Measurements from ENCODE around the gene TOGARAM2. TPM values are rescaled to one million over a fixed set of nuclear protein-coding genes. Genes with fewer than 3 reads are reported as not detected.
"Not testable (repeated sequence)": the region's sequence is repeated elsewhere in the genome, so short reads cannot be mapped to it uniquely, and the experiment has no call there.

The TOGARAM2 gene
- total RNA-seq, 2 experiments from 2014 or later, result 1.2 to 2.0 TPM

DNA sequence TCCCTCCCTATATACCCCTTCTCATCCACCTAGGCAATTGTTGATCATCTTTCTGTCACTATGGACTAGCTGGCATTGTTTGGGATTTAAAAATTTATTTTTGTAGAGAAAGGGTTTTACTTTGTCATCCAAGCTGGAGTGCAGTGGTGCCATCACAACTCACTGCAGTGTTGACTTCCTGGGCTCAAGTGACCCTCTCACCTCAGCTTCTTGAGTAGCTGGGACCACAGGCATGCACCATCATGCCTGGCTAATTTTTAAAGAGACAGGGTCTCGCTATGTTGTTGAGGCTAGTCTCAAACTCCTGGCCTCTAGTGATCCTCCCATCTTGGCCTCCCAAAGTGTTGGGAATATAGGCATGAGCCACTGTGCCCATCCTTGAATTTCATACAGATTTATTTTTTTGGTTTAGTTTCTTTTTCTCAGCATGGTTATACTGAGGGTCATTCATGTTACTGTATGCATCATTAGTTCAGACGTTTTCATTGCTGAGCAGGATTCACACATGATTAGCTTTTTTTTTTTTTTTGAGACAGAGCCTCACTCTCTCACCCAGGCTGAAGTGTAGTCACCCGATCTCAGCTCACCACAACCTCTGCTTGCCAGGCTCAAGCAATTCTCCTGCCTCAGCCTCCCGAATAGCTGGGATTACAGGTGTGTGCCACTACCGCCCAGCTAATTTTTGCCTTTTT lies 101.9 kb downstream of the TOGARAM2 start:
- Mint-ChIP-seq H3K36me3 (ENCODE audit: low read depth) (no peaks in the 10 kb centered on the region), H3K27ac (no peak overlapping the region), H3K9me3 (peaks cover 10% of the 10 kb centered on the region), H3K4me1 (ENCODE audit: low read depth) (no peaks in the 10 kb centered on the region), H3K4me3 (no peak overlapping the region), H3K27me3 (ENCODE audit: low read depth) (no peaks in the 10 kb centered on the region)
- intact Hi-C loops (cut with micrococcal nuclease), result no loop called here
- DNase-seq, result no peak
- CTCF ChIA-PET, result no interaction called here

DNA sequence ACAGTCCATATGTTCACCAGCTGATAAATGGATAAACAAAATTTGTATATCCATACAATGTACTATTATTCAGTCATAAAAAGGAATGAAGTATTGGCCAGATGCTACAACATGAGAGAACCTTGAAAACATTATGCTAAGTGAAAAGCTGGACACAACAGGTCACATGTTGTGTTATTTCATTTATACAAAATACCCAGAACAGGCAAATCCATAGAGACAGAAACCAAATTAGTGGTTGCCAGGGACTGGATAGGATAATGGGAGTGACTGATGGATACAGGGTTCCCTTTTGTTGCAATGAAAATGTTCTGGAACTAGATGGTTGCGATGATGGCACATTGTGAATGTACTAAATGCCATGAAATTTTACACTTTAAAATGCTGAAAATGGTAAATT lies 103.5 kb downstream of the TOGARAM2 start:
- Mint-ChIP-seq H3K27me3 (ENCODE audit: low read depth) (no peaks in the 10 kb centered on the region), H3K4me3 (no peak overlapping the region), H3K27ac (no peak overlapping the region), H3K36me3 (ENCODE audit: low read depth) (no peaks in the 10 kb centered on the region), H3K9me3 (peaks cover 6% of the 10 kb centered on the region), H3K4me1 (ENCODE audit: low read depth) (no peaks in the 10 kb centered on the region)
- no peak for DNase-seq
- intact Hi-C loops (cut with micrococcal nuclease), result no loop called here
- CTCF ChIA-PET, result no interaction called here

DNA sequence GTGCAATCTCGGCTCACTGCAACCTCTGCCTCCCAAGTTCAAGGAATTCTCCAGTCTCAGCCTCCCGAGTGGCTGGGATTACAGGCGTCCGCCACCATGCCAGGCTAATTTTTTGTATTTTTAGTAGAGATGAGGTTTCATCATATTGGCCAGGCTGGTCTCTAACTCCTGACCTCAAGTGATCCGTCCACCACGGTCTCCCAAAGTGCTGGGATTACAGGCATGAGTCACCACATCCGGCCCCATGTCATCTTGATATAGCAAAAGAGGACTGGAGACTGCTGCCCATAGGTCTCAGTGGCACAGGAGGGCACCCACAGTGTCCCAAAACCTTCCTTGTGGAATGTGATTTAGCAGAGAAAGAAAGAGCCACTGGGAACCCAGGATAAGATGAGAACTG lies 109.2 kb downstream of the TOGARAM2 start:
- H3K27ac Mint-ChIP-seq; intact Hi-C loops (cut with micrococcal nuclease); H3K27me3 Mint-ChIP-seq (ENCODE audit: low read depth); H3K9me3 Mint-ChIP-seq; H3K4me1 Mint-ChIP-seq (ENCODE audit: low read depth); H3K4me3 Mint-ChIP-seq; CTCF ChIA-PET; DNase-seq; H3K36me3 Mint-ChIP-seq (ENCODE audit: low read depth): not testable (repeated sequence)

DNA sequence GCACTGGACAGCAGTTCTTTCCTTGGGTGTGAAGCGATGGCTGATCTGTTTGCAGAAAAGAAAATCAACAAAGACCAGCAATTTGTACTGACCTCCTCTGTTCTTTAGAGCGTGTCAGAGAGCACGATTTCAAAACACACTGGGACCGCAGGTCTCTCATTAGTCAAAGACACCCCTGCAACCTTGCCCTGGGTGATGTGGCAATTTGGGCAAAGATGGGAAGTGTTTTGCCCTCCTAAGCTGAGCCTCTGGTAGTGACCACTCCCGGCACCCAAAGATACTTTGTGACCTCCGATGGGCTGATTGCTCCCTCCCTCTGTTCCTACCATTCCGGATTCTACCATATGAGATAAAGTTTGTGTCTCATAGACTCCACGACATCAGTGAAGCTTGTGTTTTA lies 115.9 kb downstream of the TOGARAM2 start:
- no peaks in the 10 kb centered on the region for H3K9me3 Mint-ChIP-seq
- intact Hi-C loops (cut with micrococcal nuclease), result no loop called here
- H3K27me3 Mint-ChIP-seq (ENCODE audit: low read depth), result no peaks in the 10 kb centered on the region
- H3K4me3 Mint-ChIP-seq, result no peak overlapping the region
- H3K27ac Mint-ChIP-seq, result no peak overlapping the region
- no peaks in the 10 kb centered on the region for H3K36me3 Mint-ChIP-seq (ENCODE audit: low read depth)
- CTCF ChIA-PET, result interaction anchor here (0.7 kb wide), 1 partner anchor 38 kb away, joined by 3 read pairs; no protein-coding TSS in a partner anchor
- H3K4me1 Mint-ChIP-seq (ENCODE audit: low read depth), result no peaks in the 10 kb centered on the region
- no peak for DNase-seq

DNA sequence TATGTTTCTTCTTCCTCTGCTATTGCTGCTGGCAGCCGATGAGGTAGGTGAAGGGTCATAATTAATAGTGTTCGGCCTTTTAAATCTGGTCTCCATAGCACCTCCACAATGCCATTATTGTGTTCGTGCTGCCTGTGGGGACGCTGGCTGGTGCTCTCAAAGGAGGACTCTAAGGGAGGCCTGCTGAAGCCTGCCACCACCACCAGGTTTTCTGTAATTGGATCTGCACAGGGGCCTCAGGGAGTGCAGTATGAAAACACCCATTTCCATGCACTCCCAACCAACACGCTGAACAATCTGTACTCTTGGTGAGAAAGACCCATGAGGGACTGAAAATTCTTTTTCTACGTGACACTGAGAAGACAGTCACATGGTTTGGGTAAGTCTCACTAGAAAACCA lies 116.5 kb downstream of the TOGARAM2 start:
- Mint-ChIP-seq H3K36me3 (ENCODE audit: low read depth) (no peaks in the 10 kb centered on the region), H3K27me3 (ENCODE audit: low read depth) (no peaks in the 10 kb centered on the region), H3K4me1 (ENCODE audit: low read depth) (peaks cover 2% of the 10 kb centered on the region), H3K4me3 (no peak overlapping the region), H3K27ac (no peak overlapping the region), H3K9me3 (no peaks in the 10 kb centered on the region)
- intact Hi-C loops (cut with micrococcal nuclease), result no loop called here
- CTCF ChIA-PET, result no interaction called here
- DNase-seq, result no peak

DNA sequence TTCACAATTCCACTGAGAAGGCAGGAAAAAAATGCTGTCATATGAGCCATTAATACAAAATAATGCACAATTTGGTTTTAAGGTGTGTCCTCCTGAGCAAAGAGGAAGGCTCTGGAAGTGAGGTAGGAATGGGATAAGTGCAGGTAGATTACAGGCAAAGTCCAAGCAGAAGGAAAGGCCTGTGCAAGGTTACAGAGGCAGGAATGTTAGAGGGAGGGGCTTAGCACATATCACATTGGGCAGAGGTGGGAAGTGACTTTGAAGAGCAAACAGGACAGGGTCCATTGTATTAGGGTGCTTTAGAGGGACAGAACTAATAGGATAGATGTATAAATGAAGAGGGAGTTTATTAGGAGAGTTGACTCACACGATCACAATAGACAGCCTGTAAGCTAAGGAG lies 119.5 kb downstream of the TOGARAM2 start:
- no peak overlapping the region for H3K4me3 Mint-ChIP-seq
- H3K9me3 Mint-ChIP-seq, result no peaks in the 10 kb centered on the region
- H3K4me1 Mint-ChIP-seq (ENCODE audit: low read depth), result peaks cover 2% of the 10 kb centered on the region
- no peak overlapping the region for H3K27ac Mint-ChIP-seq
- H3K27me3 Mint-ChIP-seq (ENCODE audit: low read depth), result no peaks in the 10 kb centered on the region
- intact Hi-C loops (cut with micrococcal nuclease), result no loop called here
- H3K36me3 Mint-ChIP-seq (ENCODE audit: low read depth), result no peaks in the 10 kb centered on the region
- no peak for DNase-seq
- CTCF ChIA-PET, result no interaction called here

Other genes starting within 250 kb of the TOGARAM2 start
- 100 to 1,000 TPM; 235 to 239 TPM for gene PPP1CB, start 229.5 kb upstream of the TOGARAM2 start, total RNA-seq
- gene SPDYA, start 170.5 kb upstream of the TOGARAM2 start, total RNA-seq, result 1 to 10 TPM; 1.8 to 2.0 TPM
- gene TRMT61B, start 111.0 kb upstream of the TOGARAM2 start, total RNA-seq, result 10 to 100 TPM; 13.6 to 15.5 TPM
- 10 to 100 TPM; 76.5 to 78.7 TPM for gene WDR43, start 86.6 kb upstream of the TOGARAM2 start, total RNA-seq
- gene PCARE, start 93.2 kb downstream of the TOGARAM2 start, total RNA-seq, result not detected
- gene CLIP4, start 134.1 kb downstream of the TOGARAM2 start, total RNA-seq, result 10 to 100 TPM; 25.1 to 26.6 TPM

Data from activated naive CD4-positive, alpha-beta T cell treated with anti-CD3 and anti-CD28 coated beads for 36 hours (primary cell).